HepG2 (cell line): Measurements from ENCODE around the gene NSF. TPM values are rescaled to one million over a fixed set of nuclear protein-coding genes. Genes with fewer than 3 reads are reported as not detected.
A peak's percentile ranks its signal among the peaks of the same experiment; 100 is the strongest.

ENCODE experiments used
- AGO2 ChIP-seq: fragments of 200-400 bp; formaldehyde crosslinking; optimal IDR thresholded peaks from 2 replicates; pipeline ENCODE3; 2017; ENCODE audit warnings: mild to moderate bottlenecking, low read depth, low read length, moderate library complexity
- FOXJ3 ChIP-seq: sonication (generic); formaldehyde crosslinking; IDR thresholded peaks from 2 replicates; pipeline ENCODE4 v1.4.0; 2020; ENCODE audit warnings: missing genetic modification reagents, mild to moderate bottlenecking, borderline replicate concordance
- HDAC1 ChIP-seq: sonication (generic); formaldehyde crosslinking; IDR thresholded peaks from 2 replicates; pipeline ENCODE4 v1.5.1; 2020; ENCODE audit warnings: mild to moderate bottlenecking, missing genetic modification reagents
- HNRNPL ChIP-seq: fragments of 200-400 bp; formaldehyde crosslinking; IDR thresholded peaks from 2 replicates; pipeline ENCODE4 v1.6.1; 2017; ENCODE audit warnings: mild to moderate bottlenecking, low read depth, low read length
- SALL1 ChIP-seq: sonication (generic); formaldehyde crosslinking; IDR thresholded peaks from 2 replicates; pipeline ENCODE4 v1.8.0; 2022; ENCODE audit warnings: mild to moderate bottlenecking, missing genetic modification reagents
- ZBTB8A ChIP-seq: sonication (generic); formaldehyde crosslinking; IDR thresholded peaks from 2 replicates; pipeline ENCODE4 v1.4.0; 2020; ENCODE audit warnings: mild to moderate bottlenecking, low read depth, missing genetic modification reagents, borderline replicate concordance
- ZNF142 ChIP-seq: sonication (generic); formaldehyde crosslinking; IDR thresholded peaks from 2 replicates; pipeline ENCODE4 v1.4.0; 2020; ENCODE audit warnings: missing genetic modification reagents
- ZNF574 ChIP-seq: sonication (generic); formaldehyde crosslinking; IDR thresholded peaks from 2 replicates; pipeline ENCODE4 v1.4.0; 2020; ENCODE audit warnings: missing genetic modification reagents
- ZNF781 ChIP-seq: sonication (generic); formaldehyde crosslinking; IDR thresholded peaks from 2 replicates; pipeline ENCODE4 v1.5.1; 2020; ENCODE audit warnings: borderline replicate concordance, mild to moderate bottlenecking, missing genetic modification reagents; ENCODE audit errors: not compliant biosample characterization
- polyA plus RNA-seq, 8 experiments: library from polyadenylated mRNA; depleted of rRNA in 3 of 8; stranded (reverse) in 7 of 8; unstranded in 1 of 8; fragments of >200 nt; fragmentation: Illumina TruSeq in 4 of 8; extraction: Trizol in 4 of 8; gene quantifications; 2 replicates each; pipeline versions ENCODE4 v1.2.1 to v1.2.3, GENCODE V29; 2011 to 2016; ENCODE audit warnings: low read depth in 4 of 8, missing spikeins in 1 of 8, mixed read lengths in 1 of 8; ENCODE audit not compliant: insufficient read depth in 1 of 8
- total RNA-seq, 5 experiments: library from RNA; depleted of rRNA; stranded (reverse); fragments of >200 nt; fragmentation: Illumina TruSeq; extraction: Trizol; gene quantifications; 2 replicates each; pipeline ENCODE4 v1.2.3, GENCODE V29; 2016; ENCODE audit warnings: low read depth in 1 of 5

Gene NSF
- total and polyA plus RNA-seq, 2 of the 13 experiments (the other 11 are each of a cell fraction or from before 2014, with no cell fraction given) = 21.9 to 37.8 TPM

GRCh38 chr17:46770818-46771560 lies 180.5 kb downstream of the NSF start (continued):
- TF ChIP-seq ZNF142 (CRISPR knock-in tag) (peak; percentile 93), ZNF574 (peak; percentile 67), SALL1 (peak; percentile 46; the same call in 1 of the 2 replicates), HNRNPL (0 out of 2 replicates have a peak, but pooled peaks have one; percentile 49), HDAC1 (peak; percentile 52; the same call in 1 of the 2 replicates), ZBTB8A (CRISPR knock-in tag) (no peak), AGO2 (peak; percentile 97), ZNF781 (CRISPR knock-in tag) (peak; percentile 50), FOXJ3 (CRISPR knock-in tag) (no peak)
